Measurements from ENCODE around the gene HSPB2.
"Not testable (repeated sequence)": the region's sequence is repeated elsewhere in the genome, so short reads cannot be mapped to it uniquely, and the experiment has no call there.

HSPB2 gene

GRCh38 chr11:111913997-111914396, 1.5 kb downstream of the HSPB2 start:
- no peak for DNase-seq (ENCODE audit: low read depth)

GRCh38 chr11:111916768-111917167, 4.2 kb downstream of the HSPB2 start:
- no peak for DNase-seq (ENCODE audit: low read depth)

- DNase-seq (ENCODE audit: low read depth) = no peak
Measured at GRCh38 chr11:111917312-111917711, 4.8 kb downstream of the HSPB2 start.

- DNase-seq (ENCODE audit: low read depth) = no peak
Measured at GRCh38 chr11:111917788-111918187, 5.3 kb downstream of the HSPB2 start.

- no peak for DNase-seq (ENCODE audit: low read depth)
Measured at GRCh38 chr11:111918390-111919256, 6.1 kb downstream of the HSPB2 start, which contains the start of gene C11orf52. Gene C11orf52, plus strand, starts transcription at chr11:111918913. Its CDS starts 60 bp downstream, at chr11:111918973.

- DNase-seq (ENCODE audit: low read depth) = no peak
Measured at GRCh38 chr11:111920908-111921307, 8.4 kb downstream of the HSPB2 start.

GRCh38 chr11:111921541-111922230, 9.2 kb downstream of the HSPB2 start:
- DNase-seq (ENCODE audit: low read depth) = no peak

- no peak for DNase-seq (ENCODE audit: low read depth)
Measured at GRCh38 chr11:111922803-111923202, 10.3 kb downstream of the HSPB2 start.

GRCh38 chr11:111923351-111923788, 10.8 kb downstream of the HSPB2 start:
- no peak for DNase-seq (ENCODE audit: low read depth)

- no peak for DNase-seq (ENCODE audit: low read depth)
Measured at GRCh38 chr11:111923951-111924350, 11.4 kb downstream of the HSPB2 start.

GRCh38 chr11:111925953-111926352, 13.4 kb downstream of the HSPB2 start:
- DNase-seq (ENCODE audit: low read depth) = no peak

GRCh38 chr11:111926505-111927391, 14.2 kb downstream of the HSPB2 start:
- peak; percentile 79 for DNase-seq (ENCODE audit: low read depth)

GRCh38 chr11:111930472-111930871, 17.9 kb downstream of the HSPB2 start:
- DNase-seq (ENCODE audit: low read depth) = no peak

- DNase-seq (ENCODE audit: low read depth) = no peak
Measured at GRCh38 chr11:111932611-111932950, 20.0 kb downstream of the HSPB2 start.

GRCh38 chr11:111933176-111933575, 20.6 kb downstream of the HSPB2 start:
- not testable (repeated sequence) for DNase-seq (ENCODE audit: low read depth)

- no peak for DNase-seq (ENCODE audit: low read depth)
Measured at GRCh38 chr11:111933872-111934271, 21.3 kb downstream of the HSPB2 start.

- DNase-seq (ENCODE audit: low read depth) = no peak
Measured at GRCh38 chr11:111934306-111934705, 21.8 kb downstream of the HSPB2 start.

- no peak for DNase-seq (ENCODE audit: low read depth)
Measured at GRCh38 chr11:111935317-111936039, 22.9 kb downstream of the HSPB2 start.

- DNase-seq (ENCODE audit: low read depth) = no peak
Measured at GRCh38 chr11:111936040-111936540, 23.6 kb downstream of the HSPB2 start.

GRCh38 chr11:111937461-111937769, 24.9 kb downstream of the HSPB2 start:
- DNase-seq (ENCODE audit: low read depth) = no peak

GRCh38 chr11:111937844-111938243, 25.3 kb downstream of the HSPB2 start:
- no peak for DNase-seq (ENCODE audit: low read depth)

All from HS-5 (cell line).